Measurements from ENCODE around the gene NCOA3.
"Not testable (repeated sequence)": the region's sequence is repeated elsewhere in the genome, so short reads cannot be mapped to it uniquely, and the experiment has no call there.

Gene NCOA3

DNA sequence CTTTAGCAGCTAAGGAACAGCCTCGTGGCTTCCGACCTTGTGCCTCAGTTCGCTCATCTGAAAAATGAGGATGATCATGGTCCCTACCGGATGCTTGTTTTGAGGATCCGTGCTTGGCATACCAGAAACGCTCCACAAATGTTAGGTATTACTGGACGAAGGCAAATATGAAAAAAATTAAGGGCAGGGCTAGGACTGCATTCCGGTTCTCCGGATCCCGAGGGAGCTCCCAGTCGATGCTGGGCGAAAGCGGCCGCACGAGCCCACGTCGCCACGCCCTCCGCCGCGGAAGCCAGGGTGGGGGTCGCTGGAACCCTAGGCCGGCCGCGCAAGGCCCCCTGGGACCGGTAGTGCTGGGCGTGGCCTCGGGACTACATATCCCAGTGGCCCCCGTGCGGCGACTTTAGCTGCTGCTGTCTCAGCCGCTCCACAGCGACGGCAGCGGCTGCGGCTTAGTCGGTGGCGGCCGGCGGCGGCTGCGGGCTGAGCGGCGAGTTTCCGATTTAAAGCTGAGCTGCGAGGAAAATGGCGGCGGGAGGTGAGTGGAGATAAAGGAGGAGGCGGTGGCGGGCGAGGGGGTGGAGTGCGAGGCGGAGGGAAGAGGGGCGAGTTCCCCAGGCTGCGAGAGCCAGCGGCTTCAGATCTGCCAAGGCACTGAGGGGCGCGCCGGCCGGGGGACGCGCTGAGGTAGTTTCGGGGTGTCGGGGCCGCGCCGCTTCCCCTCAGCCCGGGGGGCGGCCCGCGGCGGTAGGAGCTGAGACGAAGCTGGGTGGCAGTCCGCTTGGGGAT, at the start of gene NCOA3:
NCOA3 (plus strand) TSS at position 406 of the 789 bp plus-strand sequence. CDS start 120,361 bp downstream, outside the sequence.
- peak; percentile 94 for DNase-seq

DNA sequence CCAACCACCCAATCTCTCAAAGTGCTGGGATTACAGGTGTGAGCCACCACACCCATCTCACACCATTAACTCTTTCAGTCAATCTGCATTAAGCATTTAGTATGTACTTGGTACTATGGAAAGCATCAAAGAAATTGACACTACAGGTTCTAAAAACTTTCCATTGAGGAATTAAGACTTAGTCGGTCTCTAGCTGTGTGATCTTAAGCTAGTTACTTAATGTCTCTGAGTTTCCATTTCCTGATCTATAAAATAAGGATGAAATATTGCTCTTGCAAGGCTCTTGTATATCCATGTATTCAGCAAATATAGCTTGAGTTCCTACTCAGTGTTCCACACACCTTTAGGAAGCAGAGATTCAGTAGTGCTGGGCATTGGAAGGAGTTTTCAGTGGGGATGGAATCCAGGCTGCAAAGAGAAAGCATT, 48.9 kb upstream of the NCOA3 start:
- no peak for DNase-seq

- peak; percentile 18 for DNase-seq
Observed at GRCh38 chr20:47453167-47453782, 48.4 kb upstream of the NCOA3 start.

DNA sequence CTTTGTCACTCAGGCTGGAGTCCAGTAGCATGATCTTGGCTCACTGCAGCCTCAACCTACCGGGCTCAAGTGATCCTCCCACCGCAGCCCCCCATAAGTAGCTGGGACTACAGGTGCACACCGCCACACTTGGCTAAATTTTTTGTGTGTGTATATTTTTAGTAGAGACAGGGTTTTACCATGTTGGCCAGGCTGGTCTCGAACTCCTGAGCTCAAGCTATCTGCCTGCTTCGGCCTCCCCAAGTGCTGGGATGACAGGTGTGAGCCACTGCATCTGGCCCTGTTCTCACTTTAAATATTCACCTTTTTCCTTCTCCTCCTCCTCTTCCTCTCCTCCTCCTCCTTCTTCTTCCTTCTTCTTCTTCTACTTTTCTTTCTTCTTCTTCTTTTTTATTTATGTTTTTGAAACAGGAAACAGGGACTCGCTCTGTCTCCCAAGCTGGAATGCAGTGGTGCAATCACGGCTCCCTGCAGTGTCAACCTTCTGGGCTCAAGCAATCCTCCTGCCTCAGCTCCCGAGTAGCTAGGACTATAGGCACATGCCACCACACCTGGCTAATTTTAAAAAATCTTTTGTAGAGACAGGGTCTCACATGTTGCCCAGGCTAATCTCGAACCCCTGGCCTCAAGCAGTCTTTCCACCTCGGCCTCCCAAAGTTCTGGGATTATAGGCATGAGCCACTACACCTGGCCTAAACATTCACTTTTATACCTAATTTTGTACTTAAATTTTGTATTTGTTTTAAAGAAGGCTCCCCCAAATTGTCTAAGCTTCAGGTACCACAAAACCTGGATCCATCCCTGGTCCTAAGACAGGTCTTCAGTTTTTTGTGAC, 47.2 kb upstream of the NCOA3 start:
- DNase-seq = no peak

GRCh38 chr20:47455133-47456040, 46.3 kb upstream of the NCOA3 start:
- no peak for DNase-seq

- no peak for DNase-seq
Observed at GRCh38 chr20:47456041-47456537, 45.6 kb upstream of the NCOA3 start.

- no peak for DNase-seq
Observed at GRCh38 chr20:47456952-47457724, 44.5 kb upstream of the NCOA3 start.

DNA sequence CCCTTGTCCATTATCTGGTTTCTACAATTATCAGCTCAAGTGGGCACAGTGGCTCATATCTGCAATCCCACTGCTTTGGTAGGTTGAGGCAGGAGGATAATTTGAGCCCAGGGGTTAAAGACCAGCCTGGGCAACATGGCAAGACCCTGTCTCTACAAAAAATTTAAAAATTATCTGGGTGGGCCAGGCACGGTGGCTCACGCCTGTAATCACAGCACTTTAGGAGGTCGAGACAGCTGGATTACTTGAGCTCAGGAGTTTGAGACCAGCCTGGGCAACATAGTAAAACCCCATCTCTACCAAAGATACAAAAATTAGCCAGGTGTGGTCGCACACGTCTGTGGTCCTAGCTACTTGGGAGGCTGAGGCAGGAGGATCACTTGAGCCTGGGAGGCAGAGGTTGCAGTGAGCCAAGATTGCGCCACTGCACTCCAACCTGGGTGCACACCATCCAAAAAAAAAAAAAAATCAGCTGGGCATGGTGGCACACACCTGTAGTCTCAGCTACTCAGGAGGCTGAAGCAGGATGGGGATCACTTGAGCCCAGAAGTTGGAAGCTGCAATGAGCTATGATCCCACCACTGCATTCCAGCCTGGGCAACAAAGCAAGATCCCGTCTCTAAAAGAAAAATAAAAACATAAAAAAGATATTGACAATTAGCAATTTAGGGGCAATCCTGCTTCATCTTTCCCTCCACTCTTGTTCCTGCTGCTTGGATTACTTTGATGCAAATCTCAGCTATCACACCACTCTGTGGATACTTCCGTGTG, 43.2 kb upstream of the NCOA3 start:
- DNase-seq = not testable (repeated sequence)

GRCh38 chr20:47459344-47460073, 42.2 kb upstream of the NCOA3 start:
- no peak for DNase-seq

GRCh38 chr20:47460761-47461112, 41.0 kb upstream of the NCOA3 start:
- DNase-seq = not testable (repeated sequence)

GRCh38 chr20:47461120-47461685, 40.5 kb upstream of the NCOA3 start:
- no peak for DNase-seq

DNA sequence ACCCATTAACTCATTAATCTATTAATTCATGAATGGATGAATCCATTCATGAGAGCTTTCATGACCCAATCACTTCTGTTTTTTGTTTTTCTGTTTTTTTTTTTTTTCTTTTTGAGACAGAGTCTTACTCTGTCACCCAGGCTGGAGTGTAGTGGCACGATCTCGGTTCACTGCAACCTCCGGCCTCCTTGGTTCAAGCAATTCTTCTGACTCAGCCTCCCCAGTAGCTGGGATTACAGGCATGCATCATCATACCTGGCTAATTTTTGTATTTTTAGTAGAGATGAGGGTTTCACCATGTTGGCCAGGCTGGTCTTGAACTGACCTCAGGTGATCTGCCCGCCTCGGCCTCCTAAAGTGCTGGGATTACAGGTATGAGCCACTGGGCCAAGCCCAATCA, 39.8 kb upstream of the NCOA3 start:
- not testable (repeated sequence) for DNase-seq

GRCh38 chr20:47464380-47465101, 37.1 kb upstream of the NCOA3 start:
- DNase-seq = no peak

DNA sequence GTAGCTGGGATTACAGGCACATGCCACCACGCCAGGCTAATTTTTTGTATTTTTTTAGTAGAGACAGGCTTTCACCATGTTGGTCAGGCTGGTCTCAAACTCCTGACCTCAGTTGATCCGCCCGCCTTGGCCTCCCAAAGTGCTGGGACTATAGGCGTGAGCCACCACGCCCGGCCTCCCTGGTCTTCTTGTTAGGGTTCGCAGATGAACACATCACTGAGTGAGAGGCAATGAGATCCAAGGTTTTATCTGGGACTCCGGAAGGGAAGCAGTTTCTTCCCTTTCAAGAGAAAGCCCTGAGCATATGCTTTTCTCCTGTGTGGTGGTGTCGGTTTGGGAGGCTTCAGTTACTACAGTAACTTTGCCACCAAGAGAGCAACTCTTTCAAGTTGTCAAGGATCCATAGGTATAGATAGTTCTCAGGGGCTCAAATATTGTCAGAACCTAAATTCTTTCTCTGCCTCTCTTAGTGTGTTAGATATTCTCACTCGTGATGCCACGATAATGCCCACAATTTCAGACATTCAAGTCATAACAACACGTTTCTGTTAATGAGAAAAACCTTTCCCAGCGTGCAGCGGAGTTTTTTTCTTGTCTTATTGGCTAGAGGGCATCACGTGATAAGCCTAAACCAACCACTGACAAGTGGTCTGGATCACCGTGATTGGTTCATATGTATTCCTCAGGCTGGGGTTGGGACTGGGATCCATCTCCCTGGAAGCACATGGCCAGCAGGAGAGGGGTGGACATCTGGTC, 36.2 kb upstream of the NCOA3 start:
- DNase-seq = no peak

GRCh38 chr20:47466213-47466612, 35.5 kb upstream of the NCOA3 start:
- no peak for DNase-seq

GRCh38 chr20:47466704-47467459, 34.8 kb upstream of the NCOA3 start:
- DNase-seq = no peak

Measured in activated naive CD4-positive, alpha-beta T cell treated with anti-CD3 and anti-CD28 coated beads, Interleukin-2, amount 50 U/mL, for 16 hours (primary cell).